ENCODE data around the gene MESP1. TPM values are rescaled to one million over a fixed set of nuclear protein-coding genes. Genes with fewer than 3 reads are reported as not detected.
A peak's percentile ranks its signal among the peaks of the same experiment; 100 is the strongest.

The MESP1 gene
- total and polyA plus RNA-seq, 2 of the 8 experiments (the other 6 are each of a cell fraction or from before 2014, with no cell fraction given), result 0.15 to 0.23 TPM

- no peaks in the 10 kb centered on the region for H3K27me3 ChIP-seq (replicated peaks in 1 of 4; ENCODE audit: control insufficient read depth in 3 of 4, extremely low read depth in 1 of 4, insufficient read depth in 3 of 4, low read length in 3 of 4)
- no peaks in the 10 kb centered on the region for H3K9me3 ChIP-seq (ENCODE audit: insufficient read depth in 2 of 2, low read depth in 1 of 2, low read length in 1 of 2)
- H3K4me3 ChIP-seq (ENCODE audit: extremely low read depth in 1 of 4, insufficient read depth in 2 of 4, low read depth in 3 of 4, low read length in 4 of 4), result no peak overlapping the region
- no peak overlapping the region for H2BK12ac ChIP-seq (ENCODE audit: low read depth, low read length)
- 0 out of 2 replicates have a peak overlapping the region, but pooled peaks have one; percentile 44 for H2BK5ac ChIP-seq (ENCODE audit: low read depth, low read length)
- TF ChIP-seq, protein P1, sequence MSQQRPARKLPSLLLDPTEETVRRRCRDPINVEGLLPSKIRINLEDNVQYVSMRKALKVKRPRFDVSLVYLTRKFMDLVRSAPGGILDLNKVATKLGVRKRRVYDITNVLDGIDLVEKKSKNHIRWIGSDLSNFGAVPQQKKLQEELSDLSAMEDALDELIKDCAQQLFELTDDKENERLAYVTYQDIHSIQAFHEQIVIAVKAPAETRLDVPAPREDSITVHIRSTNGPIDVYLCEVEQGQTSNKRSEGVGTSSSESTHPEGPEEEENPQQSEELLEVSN (IDR thresholded peaks at IDR 0.05), result no peak
- no peak for TF ChIP-seq SIRT6 (IDR thresholded peaks at IDR 0.05; ENCODE audit: low read length)
- no peak for TF ChIP-seq BRCA1 (IDR thresholded peaks at IDR 0.05; ENCODE audit: low read depth, low read length)
- TF ChIP-seq KDM4A (IDR thresholded peaks at IDR 0.05; ENCODE audit: low read depth, low read length, severe bottlenecking), result no peak
- TF ChIP-seq TEAD4 (IDR thresholded peaks at IDR 0.05; ENCODE audit: low read depth, low read length), result no peak
- TF ChIP-seq TBP (IDR thresholded peaks at IDR 0.05; ENCODE audit: low read depth, low read length), result no peak
- no peak for TF ChIP-seq CBX8 (IDR thresholded peaks at IDR 0.05; ENCODE audit: borderline replicate concordance, low read depth, low read length)
- no peak for TF ChIP-seq RFX5 (IDR thresholded peaks at IDR 0.05; ENCODE audit: borderline replicate concordance, low read depth, low read length)
- no peak for TF ChIP-seq NRF1 (IDR thresholded peaks at IDR 0.05; ENCODE audit: low read depth, low read length)
- no peak for TF ChIP-seq ZNF274 (IDR thresholded peaks at IDR 0.05; ENCODE audit: borderline replicate concordance, extremely low read depth, low read length)
- no peak for TF ChIP-seq KDM1A (IDR thresholded peaks at IDR 0.05; ENCODE audit: borderline replicate concordance, low read length)
- no peak for TF ChIP-seq SP1 (IDR thresholded peaks at IDR 0.05; ENCODE audit: low read depth, low read length)
- no peak overlapping the region for H3K4me2 ChIP-seq (ENCODE audit: insufficient read depth in 1 of 2, low read depth in 2 of 2, low read length in 2 of 2)
- H2AK5ac ChIP-seq (ENCODE audit: low read depth, low read length), result no peak overlapping the region; the same call in 1 of the 2 replicates
- no peak for FAIRE-seq
- H3K36me3 ChIP-seq (ENCODE audit: control insufficient read depth in 2 of 4, insufficient read depth in 4 of 4, low read length in 3 of 4), result no peaks in the 10 kb centered on the region
- H3K23me2 ChIP-seq (ENCODE audit: low read depth, low read length), result no peaks in the 10 kb centered on the region
- H3K14ac ChIP-seq (ENCODE audit: insufficient read length), result no peak overlapping the region
- H2BK120ac ChIP-seq (replicated peaks; ENCODE audit: low read depth, low read length), result no peak overlapping the region
- no peaks in the 10 kb centered on the region for H3K79me2 ChIP-seq (ENCODE audit: control insufficient read depth in 1 of 2, insufficient read depth in 2 of 2, low read length in 2 of 2)
- no peak overlapping the region; the same call in 1 of the 2 replicates for H3K18ac ChIP-seq (ENCODE audit: extremely low read depth, low read length)
- H2BK15ac ChIP-seq (ENCODE audit: low read length), result no peak overlapping the region
- H4K91ac ChIP-seq (replicated peaks; ENCODE audit: insufficient read length, low read length), result no peak overlapping the region
- H3K4ac ChIP-seq (replicated peaks; ENCODE audit: insufficient read length, low read depth, low read length), result no peak overlapping the region
- no peak overlapping the region for H3K27ac ChIP-seq (ENCODE audit: low read depth, low read length)
- H3K56ac ChIP-seq (replicated peaks; ENCODE audit: insufficient read length, low read depth, low read length), result no peak overlapping the region
- H2AFZ ChIP-seq (ENCODE audit: low read length), result no peak overlapping the region
- H3K79me1 ChIP-seq (ENCODE audit: low read depth, low read length), result no peaks in the 10 kb centered on the region
- no peak overlapping the region for H4K5ac ChIP-seq (ENCODE audit: insufficient read length, low read depth, low read length)
- POLR2A ChIA-PET (ENCODE audit: partially characterized antibody), result no interaction called here
- H3K23ac ChIP-seq (ENCODE audit: insufficient read length), result no peak overlapping the region
- CTCF ChIA-PET (ENCODE audit: partially characterized antibody), result interaction anchor here (1.0 to 10.6 kb wide), 7 partner anchors 10 to 108 kb away, joined by 3 to 153 read pairs (median 3); no protein-coding TSS in a partner anchor
- DNase-seq (ENCODE audit: low read depth in 1 of 2, low spot score in 2 of 2), result no peak
- no peak overlapping the region; the same call in 1 of the 2 replicates for H4K8ac ChIP-seq (ENCODE audit: extremely low read depth, insufficient read depth, low read length)
- no peaks in the 10 kb centered on the region; a peak in 1 of 7 replicates for H3K4me1 ChIP-seq (replicated peaks in 1 of 4; ENCODE audit: control insufficient read depth in 3 of 4, insufficient read depth in 4 of 4, low read length in 3 of 4)
- no peaks in the 10 kb centered on the region for H4K20me1 ChIP-seq (replicated peaks in 1 of 2; ENCODE audit: control insufficient read depth in 1 of 2, insufficient read depth in 2 of 2, low read length in 2 of 2)
- no peak overlapping the region for H3K9ac ChIP-seq (replicated peaks in 1 of 4; ENCODE audit: extremely low read depth in 1 of 4, low read depth in 3 of 4, low read length in 3 of 4)
- WGBS, 2 experiments (ENCODE audit: extremely low coverage in 1 of 2, insufficient coverage in 1 of 2, insufficient read length in 1 of 2, insufficient replicate concordance in 2 of 2, low coverage in 1 of 2, low lambda C conversion rate in 2 of 2, missing lambda C conversion rate in 1 of 2), result 72% methylated on average over 6 of the region's 8 CpGs; no CpG with 5 or more reads in 1 of the 2 experiments
- no peak overlapping the region for H2BK20ac ChIP-seq (ENCODE audit: low read length)
Observed at GRCh38 chr15:89767411-89767915, 16.4 kb upstream of the MESP1 start.
